ENCODE results near the gene GCK.

The GCK gene

DNA sequence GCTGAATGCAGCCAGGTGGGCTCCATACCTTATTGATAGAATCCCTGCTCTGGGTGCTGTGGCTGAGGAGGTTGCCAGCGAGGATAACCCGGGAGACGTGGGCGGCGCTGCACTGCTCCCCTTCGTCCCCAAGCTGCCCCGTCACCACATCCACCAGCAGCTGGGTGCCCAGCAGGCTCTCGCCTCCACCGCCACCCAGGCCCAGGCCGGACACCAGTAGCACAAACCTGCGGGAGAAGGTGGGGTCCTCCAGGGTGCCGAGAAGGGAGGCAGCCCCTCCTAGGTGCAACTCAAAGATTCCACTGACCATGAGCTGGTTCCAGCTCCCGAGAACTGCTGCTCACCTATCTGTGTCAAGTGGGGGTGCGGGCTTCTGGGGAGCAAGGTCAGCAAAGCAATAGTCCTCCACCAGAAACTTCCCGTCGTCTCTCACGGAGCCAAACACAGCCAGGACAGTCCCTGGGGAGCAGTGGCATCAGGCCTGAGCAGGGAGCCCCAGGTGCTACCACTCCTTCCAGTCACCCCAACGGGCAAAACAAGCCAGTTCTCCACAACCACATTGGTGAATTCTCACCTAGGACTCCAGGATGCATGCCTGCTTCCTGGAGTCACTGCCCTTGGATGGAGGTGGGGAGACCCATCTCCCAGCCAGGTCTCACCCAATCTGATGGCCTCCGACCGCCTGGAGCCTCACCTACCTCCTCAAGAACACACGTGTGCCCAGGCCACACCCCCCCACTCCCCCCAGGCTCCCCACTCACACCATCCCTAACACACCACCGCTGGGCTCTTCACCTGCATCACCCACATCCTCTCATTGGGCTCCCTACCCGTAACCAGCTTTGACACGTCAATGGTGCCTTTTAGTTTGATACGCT lies 72.2 kb downstream of the GCK start:
- Histone ChIP-seq H4K8ac (ENCODE audit: low read depth, low read length) (no peak overlapping the region), H2AK5ac (ENCODE audit: low read length) (no peak overlapping the region), H3K27ac (ENCODE audit: low read depth, low read length) (no peak overlapping the region), H3K4me3 (ENCODE audit: low read depth, low read length) (no peak overlapping the region), H3K23ac (ENCODE audit: low read length) (no peak overlapping the region), H3K36me3 (ENCODE audit: control insufficient read depth in 1 of 2, insufficient read depth in 2 of 2, low read length in 2 of 2) (peaks cover 76 to 80% of the 10 kb centered on the region in 2 experiments), H2BK120ac (ENCODE audit: insufficient read depth, low read length, poor library complexity) (no peak overlapping the region), H2BK5ac (ENCODE audit: low read depth, low read length, poor library complexity) (no peak overlapping the region), H3K79me2 (ENCODE audit: control insufficient read depth, insufficient read depth, low read length, poor library complexity) (no peaks in the 10 kb centered on the region), H3K9me3 (ENCODE audit: insufficient read depth, low read depth, low read length) (no peaks in the 10 kb centered on the region), H3K18ac (ENCODE audit: low read length) (no peak overlapping the region), H4K91ac (ENCODE audit: low read depth, low read length) (no peak overlapping the region), H3K4me1 (ENCODE audit: control insufficient read depth in 1 of 2, insufficient read depth in 2 of 2, low read length in 2 of 2) (no peaks in the 10 kb centered on the region), H3K9ac (ENCODE audit: low read length) (no peak overlapping the region), H4K12ac (ENCODE audit: low read depth, low read length) (no peak overlapping the region), H3K27me3 (ENCODE audit: insufficient read depth, low read length) (no peaks in the 10 kb centered on the region), H2AFZ (ENCODE audit: insufficient read depth, low read length, poor library complexity) (no peak overlapping the region), H3K14ac (ENCODE audit: low read length) (no peak overlapping the region), H3K4me2 (ENCODE audit: low read length) (no peak overlapping the region), H2BK12ac (ENCODE audit: low read length) (no peak overlapping the region), H3K79me1 (ENCODE audit: low read length) (no peaks in the 10 kb centered on the region), H3K4ac (ENCODE audit: low read depth, low read length) (no peak overlapping the region)
- no peak for DNase-seq
- WGBS (ENCODE audit: extremely low coverage, insufficient coverage, insufficient read length): no CpG with 5 or more reads among the region's 25 CpGs

DNA sequence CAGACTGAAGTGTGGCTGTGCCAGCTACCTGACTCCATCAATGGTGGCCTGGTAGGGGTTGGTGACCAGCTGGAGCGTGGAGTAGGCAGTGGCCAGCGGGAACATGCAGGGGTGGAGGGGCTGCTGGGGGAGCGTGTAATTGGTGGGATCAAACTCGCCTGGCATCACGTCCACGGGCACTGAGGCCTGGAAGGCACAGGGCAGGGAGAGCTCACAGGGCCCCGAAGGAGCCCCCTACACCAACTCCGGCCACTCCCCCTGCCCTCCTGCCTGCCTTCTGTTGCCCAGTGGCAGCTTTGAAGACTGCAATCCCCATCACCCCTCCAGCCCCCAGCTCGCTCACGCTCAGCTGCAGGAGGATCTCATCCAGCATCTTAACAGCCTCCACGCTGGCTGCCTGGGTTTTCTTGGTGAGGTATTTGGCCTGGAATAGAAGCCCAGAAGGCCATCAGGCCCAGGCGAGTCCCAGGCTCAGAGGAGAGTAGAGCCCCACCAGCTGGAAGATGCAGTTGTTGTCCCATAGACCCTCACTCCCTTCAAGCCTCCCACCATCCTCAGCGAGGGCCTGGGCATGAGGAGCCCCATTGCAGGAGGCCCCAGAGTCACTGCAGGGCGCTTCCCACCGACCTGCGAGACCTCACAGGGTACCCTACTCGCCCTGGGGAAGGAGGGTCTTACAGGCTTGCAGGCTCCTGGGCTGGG lies 73.0 kb downstream of the GCK start:
- H3K9ac ChIP-seq (ENCODE audit: low read length): no peak overlapping the region
- H2AK5ac ChIP-seq (ENCODE audit: low read length): no peak overlapping the region
- H2BK12ac ChIP-seq (ENCODE audit: low read length): no peak overlapping the region
- H2BK5ac ChIP-seq (ENCODE audit: low read depth, low read length, poor library complexity): no peak overlapping the region
- H3K14ac ChIP-seq (ENCODE audit: low read length): no peak overlapping the region
- H3K4me1 ChIP-seq (ENCODE audit: control insufficient read depth in 1 of 2, insufficient read depth in 2 of 2, low read length in 2 of 2): no peaks in the 10 kb centered on the region
- no peak overlapping the region for H3K23ac ChIP-seq (ENCODE audit: low read length)
- WGBS (ENCODE audit: extremely low coverage, insufficient coverage, insufficient read length): no CpG with 5 or more reads among the region's 17 CpGs
- no peak overlapping the region for H4K91ac ChIP-seq (ENCODE audit: low read depth, low read length)
- H3K18ac ChIP-seq (ENCODE audit: low read length): no peak overlapping the region
- no peak overlapping the region for H4K12ac ChIP-seq (ENCODE audit: low read depth, low read length)
- no peaks in the 10 kb centered on the region for H3K27me3 ChIP-seq (ENCODE audit: insufficient read depth, low read length)
- no peak overlapping the region for H3K27ac ChIP-seq (ENCODE audit: low read depth, low read length)
- no peak overlapping the region for H2BK120ac ChIP-seq (ENCODE audit: insufficient read depth, low read length, poor library complexity)
- no peak overlapping the region for H2AFZ ChIP-seq (ENCODE audit: insufficient read depth, low read length, poor library complexity)
- H3K4ac ChIP-seq (ENCODE audit: low read depth, low read length): no peak overlapping the region
- H3K4me2 ChIP-seq (ENCODE audit: low read length): no peak overlapping the region
- no peaks in the 10 kb centered on the region for H3K79me1 ChIP-seq (ENCODE audit: low read length)
- H4K8ac ChIP-seq (ENCODE audit: low read depth, low read length): no peak overlapping the region
- no peak overlapping the region for H3K4me3 ChIP-seq (ENCODE audit: low read depth, low read length)
- peaks cover 82% of the 10 kb centered on the region in 2 experiments for H3K36me3 ChIP-seq (ENCODE audit: control insufficient read depth in 1 of 2, insufficient read depth in 2 of 2, low read length in 2 of 2)
- H3K9me3 ChIP-seq (ENCODE audit: insufficient read depth, low read depth, low read length): no peaks in the 10 kb centered on the region
- no peaks in the 10 kb centered on the region for H3K79me2 ChIP-seq (ENCODE audit: control insufficient read depth, insufficient read depth, low read length, poor library complexity)
- no peak for DNase-seq

GRCh38 chr7:44114586-44115310 lies 74.5 kb downstream of the GCK start:
- no peak for DNase-seq
- Histone ChIP-seq H3K14ac (ENCODE audit: low read length) (no peak overlapping the region), H3K18ac (ENCODE audit: low read length) (no peak overlapping the region), H3K4me3 (ENCODE audit: low read depth, low read length) (no peak overlapping the region), H3K9me3 (ENCODE audit: insufficient read depth, low read depth, low read length) (no peaks in the 10 kb centered on the region), H4K8ac (ENCODE audit: low read depth, low read length) (no peak overlapping the region), H2BK120ac (ENCODE audit: insufficient read depth, low read length, poor library complexity) (no peak overlapping the region), H3K4me2 (ENCODE audit: low read length) (no peak overlapping the region), H4K91ac (ENCODE audit: low read depth, low read length) (no peak overlapping the region), H3K4me1 (ENCODE audit: control insufficient read depth in 1 of 2, insufficient read depth in 2 of 2, low read length in 2 of 2) (no peaks in the 10 kb centered on the region), H3K79me2 (ENCODE audit: control insufficient read depth, insufficient read depth, low read length, poor library complexity) (no peaks in the 10 kb centered on the region), H3K27ac (ENCODE audit: low read depth, low read length) (no peak overlapping the region), H2BK5ac (ENCODE audit: low read depth, low read length, poor library complexity) (no peak overlapping the region), H4K12ac (ENCODE audit: low read depth, low read length) (no peak overlapping the region), H2AFZ (ENCODE audit: insufficient read depth, low read length, poor library complexity) (no peak overlapping the region), H3K36me3 (ENCODE audit: control insufficient read depth in 1 of 2, insufficient read depth in 2 of 2, low read length in 2 of 2) (peaks cover 87 to 89% of the 10 kb centered on the region in 2 experiments), H3K79me1 (ENCODE audit: low read length) (no peaks in the 10 kb centered on the region), H2BK12ac (ENCODE audit: low read length) (no peak overlapping the region), H2AK5ac (ENCODE audit: low read length) (no peak overlapping the region), H3K9ac (ENCODE audit: low read length) (no peak overlapping the region), H3K27me3 (ENCODE audit: insufficient read depth, low read length) (no peaks in the 10 kb centered on the region), H3K23ac (ENCODE audit: low read length) (no peak overlapping the region), H3K4ac (ENCODE audit: low read depth, low read length) (no peak overlapping the region)
- no CpG with 5 or more reads among the region's 12 CpGs for WGBS (ENCODE audit: extremely low coverage, insufficient coverage, insufficient read length)

DNA sequence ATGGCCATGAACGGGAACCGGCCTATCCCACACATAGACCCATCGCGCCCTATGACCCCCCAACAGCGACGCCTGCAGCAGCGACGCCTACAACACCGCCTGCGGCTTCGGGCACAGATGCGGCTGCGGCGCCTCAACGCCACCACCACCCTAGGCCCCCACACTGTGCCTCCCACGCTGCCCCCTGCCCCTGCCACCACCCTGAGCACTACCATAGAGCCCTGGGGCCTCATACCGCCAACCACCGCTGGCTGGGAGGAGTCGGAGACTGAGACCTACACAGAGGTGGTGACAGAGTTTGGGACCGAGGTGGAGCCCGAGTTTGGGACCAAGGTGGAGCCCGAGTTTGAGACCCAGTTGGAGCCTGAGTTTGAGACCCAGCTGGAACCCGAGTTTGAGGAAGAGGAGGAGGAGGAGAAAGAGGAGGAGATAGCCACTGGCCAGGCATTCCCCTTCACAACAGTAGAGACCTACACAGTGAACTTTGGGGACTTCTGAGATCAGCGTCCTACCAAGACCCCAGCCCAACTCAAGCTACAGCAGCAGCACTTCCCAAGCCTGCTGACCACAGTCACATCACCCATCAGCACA lies 75.4 kb downstream of the GCK start:
- WGBS (ENCODE audit: extremely low coverage, insufficient coverage, insufficient read length): no CpG with 5 or more reads among the region's 24 CpGs
- H3K9ac ChIP-seq (ENCODE audit: low read length): no peak overlapping the region
- no peak overlapping the region for H3K4me2 ChIP-seq (ENCODE audit: low read length)

More for the DNA sequence above, 75.4 kb downstream of the GCK start:
- Histone ChIP-seq H3K23ac (ENCODE audit: low read length) (no peak overlapping the region), H3K36me3 (ENCODE audit: control insufficient read depth in 1 of 2, insufficient read depth in 2 of 2, low read length in 2 of 2) (peaks cover 86 to 87% of the 10 kb centered on the region in 2 experiments), H3K27me3 (ENCODE audit: insufficient read depth, low read length) (no peaks in the 10 kb centered on the region), H3K79me2 (ENCODE audit: control insufficient read depth, insufficient read depth, low read length, poor library complexity) (no peaks in the 10 kb centered on the region), H4K8ac (ENCODE audit: low read depth, low read length) (no peak overlapping the region), H3K18ac (ENCODE audit: low read length) (no peak overlapping the region), H3K14ac (ENCODE audit: low read length) (no peak overlapping the region), H2BK120ac (ENCODE audit: insufficient read depth, low read length, poor library complexity) (no peak overlapping the region), H4K12ac (ENCODE audit: low read depth, low read length) (no peak overlapping the region), H2AK5ac (ENCODE audit: low read length) (no peak overlapping the region), H3K4ac (ENCODE audit: low read depth, low read length) (no peak overlapping the region), H3K4me1 (ENCODE audit: control insufficient read depth in 1 of 2, insufficient read depth in 2 of 2, low read length in 2 of 2) (no peaks in the 10 kb centered on the region), H2AFZ (ENCODE audit: insufficient read depth, low read length, poor library complexity) (no peak overlapping the region), H3K79me1 (ENCODE audit: low read length) (no peaks in the 10 kb centered on the region), H3K27ac (ENCODE audit: low read depth, low read length) (no peak overlapping the region), H3K9me3 (ENCODE audit: insufficient read depth, low read depth, low read length) (no peaks in the 10 kb centered on the region), H2BK12ac (ENCODE audit: low read length) (no peak overlapping the region), H4K91ac (ENCODE audit: low read depth, low read length) (no peak overlapping the region), H2BK5ac (ENCODE audit: low read depth, low read length, poor library complexity) (no peak overlapping the region), H3K4me3 (ENCODE audit: low read depth, low read length) (no peak overlapping the region)
- DNase-seq: no peak

All from trophoblast cell (in vitro differentiated cells and primary cell).